Trophoblast cell (in vitro differentiated cells and primary cell): Measurements from ENCODE around the gene ADARB1.

ENCODE experiments used
- DNase-seq, 2 donors: peaks; one replicate each; pipeline ENCODE4 v3.0.0-alpha.2; 2016
- H2AFZ ChIP-seq: 2 replicates; pipeline ENCODE4 v1.6.1; 2013; ENCODE audit warnings: low read length, moderate library complexity, mild to moderate bottlenecking; ENCODE audit not compliant: insufficient read depth, poor library complexity
- H2AK5ac ChIP-seq: 2 replicates; pipeline ENCODE4 v1.6.1; 2013; ENCODE audit warnings: mild to moderate bottlenecking, low read length
- H2BK120ac ChIP-seq: 2 replicates; pipeline ENCODE4 v1.6.1; 2013; ENCODE audit warnings: low read length, mild to moderate bottlenecking, moderate library complexity; ENCODE audit not compliant: insufficient read depth, poor library complexity
- H2BK12ac ChIP-seq: 2 replicates; pipeline ENCODE4 v1.6.1; 2013; ENCODE audit warnings: mild to moderate bottlenecking, low read length, moderate library complexity
- H2BK5ac ChIP-seq: 2 replicates; pipeline ENCODE4 v1.6.1; 2013; ENCODE audit warnings: low read length, low read depth, moderate library complexity, mild to moderate bottlenecking; ENCODE audit not compliant: poor library complexity
- H3K14ac ChIP-seq: 2 replicates; pipeline ENCODE4 v1.6.1; 2013; ENCODE audit warnings: mild to moderate bottlenecking, low read length
- H3K18ac ChIP-seq: 2 replicates; pipeline ENCODE4 v1.6.1; 2013; ENCODE audit warnings: mild to moderate bottlenecking, low read length
- H3K23ac ChIP-seq: 2 replicates; pipeline ENCODE4 v1.6.1; 2013; ENCODE audit warnings: low read length
- H3K27ac ChIP-seq: 2 replicates; pipeline ENCODE4 v1.5.1; 2013; ENCODE audit warnings: low read depth, mild to moderate bottlenecking, inconsistent platforms, low read length, moderate library complexity
- H3K27me3 ChIP-seq: 2 replicates; pipeline ENCODE4 v1.6.1; 2013; ENCODE audit warnings: inconsistent platforms, mild to moderate bottlenecking, low read length, moderate library complexity; ENCODE audit not compliant: insufficient read depth
- H3K36me3 ChIP-seq, 2 experiments: 1 replicate in 1 of 2; 2 replicates in 1 of 2; pipeline ENCODE4 v1.6.1; 2013; ENCODE audit warnings: low read length in 2 of 2, mild to moderate bottlenecking in 2 of 2, moderate library complexity in 1 of 2; ENCODE audit not compliant: insufficient read depth in 2 of 2, control insufficient read depth in 1 of 2
- H3K4ac ChIP-seq: 2 replicates; pipeline ENCODE4 v1.6.1; 2013; ENCODE audit warnings: low read depth, mild to moderate bottlenecking, low read length, moderate library complexity
- H3K4me1 ChIP-seq, 2 experiments: 1 replicate in 1 of 2; 2 replicates in 1 of 2; pipeline ENCODE4 v1.6.1; 2013; ENCODE audit warnings: low read length in 2 of 2, mild to moderate bottlenecking in 2 of 2, moderate library complexity in 1 of 2; ENCODE audit not compliant: insufficient read depth in 2 of 2, control insufficient read depth in 1 of 2
- H3K4me2 ChIP-seq: 2 replicates; pipeline ENCODE4 v1.6.1; 2013; ENCODE audit warnings: inconsistent platforms, mild to moderate bottlenecking, low read length, moderate library complexity
- H3K4me3 ChIP-seq: 2 replicates; pipeline ENCODE4 v1.5.1; 2013; ENCODE audit warnings: mild to moderate bottlenecking, low read depth, low read length, inconsistent platforms
- H3K79me1 ChIP-seq: one replicate; pipeline ENCODE4 v1.6.1; 2013; ENCODE audit warnings: low read length
- H3K79me2 ChIP-seq: 2 replicates; pipeline ENCODE4 v1.6.1; 2013; ENCODE audit warnings: low read length, mild to moderate bottlenecking; ENCODE audit not compliant: control insufficient read depth, insufficient read depth, poor library complexity
- H3K9ac ChIP-seq: 2 replicates; pipeline ENCODE4 v1.6.1; 2013; ENCODE audit warnings: mild to moderate bottlenecking, low read length
- H3K9me3 ChIP-seq: 2 replicates; pipeline ENCODE4 v1.6.1; 2013; ENCODE audit warnings: low read depth, mild to moderate bottlenecking, control low read depth, inconsistent platforms, low read length; ENCODE audit not compliant: insufficient read depth
- H4K12ac ChIP-seq: 2 replicates; pipeline ENCODE4 v1.6.1; 2013; ENCODE audit warnings: low read depth, mild to moderate bottlenecking, low read length, moderate library complexity
- H4K8ac ChIP-seq: 2 replicates; pipeline ENCODE4 v1.6.1; 2013; ENCODE audit warnings: low read depth, mild to moderate bottlenecking, low read length, moderate library complexity
- H4K91ac ChIP-seq: one replicate; pipeline ENCODE4 v1.6.1; 2013; ENCODE audit warnings: low read depth, mild to moderate bottlenecking, low read length, moderate library complexity
- WGBS: extraction: QIAGEN DNeasy Blood & Tissue Kit; methylation state at CpG from one replicate; pipeline ENCODE4 v1.1.7; 2013; ENCODE audit warnings: missing lambda C conversion rate; ENCODE audit not compliant: insufficient read length, insufficient coverage; ENCODE audit errors: extremely low coverage; 5-methylcytosine and 5-hydroxymethylcytosine counted together

The ADARB1 gene

DNA sequence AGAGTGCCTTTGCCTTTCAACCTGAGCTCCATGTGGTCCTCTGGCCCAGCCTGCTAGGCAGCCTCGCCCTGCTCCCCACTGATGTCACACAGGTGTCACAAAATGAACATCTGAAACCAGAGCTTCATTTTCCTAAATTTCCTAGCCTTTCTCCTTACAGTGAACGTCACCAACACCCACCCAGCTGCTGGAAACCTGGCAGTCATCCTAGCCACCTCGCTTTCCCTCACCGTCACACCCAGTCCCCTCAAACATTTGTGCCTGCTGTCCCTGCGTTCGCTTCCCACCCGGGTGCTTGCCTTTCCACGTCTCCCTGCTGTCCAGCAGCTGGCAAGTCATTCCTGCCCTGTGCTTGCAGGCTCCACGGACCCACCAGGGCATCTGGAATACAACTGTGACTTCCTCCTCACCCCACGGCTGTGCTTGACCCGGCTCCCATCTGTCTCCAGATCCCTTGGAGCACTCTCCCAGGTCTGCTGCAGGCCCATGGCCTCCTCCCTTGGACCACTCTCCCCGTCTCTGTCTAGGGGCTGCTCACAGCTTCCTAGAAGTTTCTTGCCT, 23.5 kb downstream of the ADARB1 start:
- H3K36me3 ChIP-seq = peaks cover 2% of the 10 kb centered on the region in 2 experiments
- no peak overlapping the region for H3K27ac ChIP-seq
- H3K4me3 ChIP-seq = peak overlapping the region; percentile 26
- H3K9me3 ChIP-seq = no peaks in the 10 kb centered on the region
- no peak overlapping the region for H3K4me2 ChIP-seq
- DNase-seq = no peak
- no CpG with 5 or more reads among the region's 12 CpGs for WGBS
- H3K9ac ChIP-seq = no peak overlapping the region
- no peaks in the 10 kb centered on the region for H3K79me2 ChIP-seq
- H3K79me1 ChIP-seq = no peaks in the 10 kb centered on the region
- H2BK5ac ChIP-seq = no peak overlapping the region
- peaks cover 18 to 21% of the 10 kb centered on the region in 2 experiments for H3K4me1 ChIP-seq
- H2BK12ac ChIP-seq = no peak overlapping the region
- no peak overlapping the region for H4K12ac ChIP-seq
- no peaks in the 10 kb centered on the region for H3K27me3 ChIP-seq
- no peak overlapping the region for H3K4ac ChIP-seq
- no peak overlapping the region for H4K8ac ChIP-seq
- no peak overlapping the region for H2AK5ac ChIP-seq
- no peak overlapping the region for H3K18ac ChIP-seq
- no peak overlapping the region for H2BK120ac ChIP-seq
- no peak overlapping the region for H4K91ac ChIP-seq
- H3K23ac ChIP-seq = no peak overlapping the region
- H3K14ac ChIP-seq = no peak overlapping the region
- no peak overlapping the region for H2AFZ ChIP-seq

DNA sequence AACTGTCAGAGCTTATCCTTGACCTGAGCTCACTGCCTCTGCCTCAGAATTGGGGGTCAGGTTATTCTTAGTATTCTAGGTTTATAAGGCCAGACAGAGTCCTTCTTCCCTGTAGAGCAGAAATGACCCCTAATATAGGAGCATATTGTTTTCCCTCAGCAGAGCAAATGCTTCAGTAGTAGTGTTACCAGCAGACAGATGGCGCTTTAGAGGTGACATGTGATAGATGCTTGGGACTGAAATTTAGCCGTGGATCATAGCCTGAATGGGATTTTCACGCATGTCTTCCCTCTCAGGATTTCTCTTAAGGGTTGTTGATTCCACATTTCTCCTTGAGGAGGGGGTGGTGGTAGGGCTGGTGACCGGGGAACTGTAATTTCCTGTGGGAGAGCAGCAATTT, 24.5 kb downstream of the ADARB1 start:
- H3K27ac ChIP-seq = no peak overlapping the region
- no peak overlapping the region for H4K91ac ChIP-seq
- peaks cover 2% of the 10 kb centered on the region in 2 experiments for H3K36me3 ChIP-seq
- no peak overlapping the region for H3K18ac ChIP-seq
- H3K9me3 ChIP-seq = no peaks in the 10 kb centered on the region
- no CpG with 5 or more reads among the region's 4 CpGs for WGBS
- no peaks in the 10 kb centered on the region for H3K79me1 ChIP-seq
- no peak overlapping the region for H2BK5ac ChIP-seq
- no peak overlapping the region for H3K9ac ChIP-seq
- no peak overlapping the region for H2BK12ac ChIP-seq
- H2AFZ ChIP-seq = no peak overlapping the region
- no peak overlapping the region for H3K4me2 ChIP-seq
- H3K14ac ChIP-seq = no peak overlapping the region
- peaks cover 18 to 21% of the 10 kb centered on the region in 2 experiments for H3K4me1 ChIP-seq
- H2BK120ac ChIP-seq = no peak overlapping the region
- no peaks in the 10 kb centered on the region for H3K27me3 ChIP-seq
- H4K8ac ChIP-seq = no peak overlapping the region
- no peaks in the 10 kb centered on the region for H3K79me2 ChIP-seq
- no peak overlapping the region for H3K4ac ChIP-seq
- no peak overlapping the region for H3K4me3 ChIP-seq
- DNase-seq = no peak
- no peak overlapping the region for H4K12ac ChIP-seq
- H2AK5ac ChIP-seq = no peak overlapping the region
- no peak overlapping the region for H3K23ac ChIP-seq

DNA sequence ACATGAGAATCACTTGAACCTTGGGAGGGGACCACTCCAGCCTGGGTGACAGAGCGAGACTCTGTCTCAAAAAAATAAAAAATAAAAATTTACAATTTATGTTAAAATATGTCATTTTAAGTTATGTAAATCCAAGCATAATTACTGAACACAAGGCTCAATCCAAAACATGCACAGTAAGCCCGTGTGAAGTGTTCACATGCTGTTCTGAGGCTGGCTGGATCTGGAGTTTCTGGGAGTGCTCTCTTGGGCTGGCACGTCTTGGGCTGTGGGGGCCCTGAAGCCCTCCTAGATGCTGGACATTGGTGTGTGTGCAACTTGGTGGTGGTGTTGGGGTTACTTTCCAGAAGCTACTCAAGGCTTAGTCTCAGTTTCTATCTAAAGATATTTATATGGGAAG, 25.2 kb downstream of the ADARB1 start:
- no peak overlapping the region for H3K27ac ChIP-seq
- no peaks in the 10 kb centered on the region for H3K79me2 ChIP-seq
- no peak overlapping the region for H2AFZ ChIP-seq
- H2BK5ac ChIP-seq = no peak overlapping the region
- peaks cover 2% of the 10 kb centered on the region in 2 experiments for H3K36me3 ChIP-seq
- no peak overlapping the region for H4K91ac ChIP-seq
- no peak overlapping the region for H2AK5ac ChIP-seq
- H3K4ac ChIP-seq = no peak overlapping the region
- no peak overlapping the region for H3K9ac ChIP-seq
- H3K4me3 ChIP-seq = no peak overlapping the region
- no peak overlapping the region for H3K4me2 ChIP-seq
- H2BK12ac ChIP-seq = no peak overlapping the region
- H3K4me1 ChIP-seq = peaks cover 18% of the 10 kb centered on the region in 2 experiments
- WGBS = no CpG with 5 or more reads among the region's 3 CpGs
- H3K23ac ChIP-seq = no peak overlapping the region
- H3K18ac ChIP-seq = no peak overlapping the region
- H3K27me3 ChIP-seq = no peaks in the 10 kb centered on the region
- no peak overlapping the region for H2BK120ac ChIP-seq
- no peak overlapping the region for H3K14ac ChIP-seq
- no peak for DNase-seq
- H4K12ac ChIP-seq = no peak overlapping the region
- H3K79me1 ChIP-seq = no peaks in the 10 kb centered on the region
- H3K9me3 ChIP-seq = no peaks in the 10 kb centered on the region
- no peak overlapping the region for H4K8ac ChIP-seq

DNA sequence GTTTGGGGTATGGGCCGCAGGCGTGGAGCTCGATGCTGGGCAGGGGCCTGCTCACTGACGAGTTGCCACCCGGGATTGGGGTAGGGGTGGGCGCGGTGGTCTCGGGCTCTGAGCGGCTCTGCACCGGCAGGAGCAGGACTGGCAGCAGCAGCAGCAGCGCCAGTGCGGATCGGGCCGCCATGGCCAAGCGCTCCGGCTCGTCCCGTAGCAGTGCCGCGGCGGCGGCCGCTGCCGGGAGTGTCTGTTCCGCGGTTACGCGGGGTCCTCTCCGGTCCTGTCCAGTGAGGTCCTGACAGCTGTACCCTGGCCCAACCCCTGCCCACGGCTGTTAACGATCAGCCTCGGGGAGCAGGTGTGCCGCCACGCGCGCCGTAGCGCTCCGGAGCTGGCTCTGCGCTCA, 26.5 kb downstream of the ADARB1 start:
- peaks cover 2% of the 10 kb centered on the region in 2 experiments for H3K36me3 ChIP-seq
- WGBS = no CpG with 5 or more reads among the region's 40 CpGs
- no peak overlapping the region for H2BK5ac ChIP-seq
- no peaks in the 10 kb centered on the region for H3K27me3 ChIP-seq
- H4K8ac ChIP-seq = no peak overlapping the region
- peaks cover 6% of the 10 kb centered on the region in 2 experiments for H3K4me1 ChIP-seq
- H4K12ac ChIP-seq = no peak overlapping the region
- H3K14ac ChIP-seq = no peak overlapping the region
- no peak overlapping the region for H3K4me3 ChIP-seq
- H4K91ac ChIP-seq = no peak overlapping the region
- no peak overlapping the region for H3K27ac ChIP-seq
- H3K79me2 ChIP-seq = no peaks in the 10 kb centered on the region
- no peak for DNase-seq
- H3K4me2 ChIP-seq = no peak overlapping the region
- no peaks in the 10 kb centered on the region for H3K79me1 ChIP-seq
- peak overlapping the region; percentile 19 for H3K18ac ChIP-seq
- no peak overlapping the region for H2BK120ac ChIP-seq
- H2AK5ac ChIP-seq = no peak overlapping the region
- H3K4ac ChIP-seq = no peak overlapping the region
- H3K9me3 ChIP-seq = no peaks in the 10 kb centered on the region
- no peak overlapping the region for H3K9ac ChIP-seq
- H2BK12ac ChIP-seq = no peak overlapping the region
- no peak overlapping the region for H3K23ac ChIP-seq
- H2AFZ ChIP-seq = no peak overlapping the region
